Stimulated activated CD4-positive, alpha-beta T cell treated with anti-CD3 and anti-CD28 coated beads, Interleukin-4, amount 100 ng/mL, for 4 hours (primary cell): ENCODE results near the gene OSBPL3.

Experiments
- DNase-seq, 2 experiments: peaks; one replicate each; pipeline ENCODE4 v3.0.0-alpha.2; 2020

OSBPL3 gene

GRCh38 chr7:24952464-24952863 lies 27.5 kb downstream of the OSBPL3 start:
- no peak for DNase-seq

- DNase-seq, result no peak
Measured at GRCh38 chr7:24951441-24951980, 28.5 kb downstream of the OSBPL3 start.

GRCh38 chr7:24949884-24950283 lies 30.1 kb downstream of the OSBPL3 start:
- DNase-seq, result no peak

- DNase-seq, result no peak
Measured at GRCh38 chr7:24948739-24949138, 31.2 kb downstream of the OSBPL3 start.

- DNase-seq, result no peak
Measured at GRCh38 chr7:24946467-24946866, 33.5 kb downstream of the OSBPL3 start.

GRCh38 chr7:24945899-24946298 lies 34.1 kb downstream of the OSBPL3 start:
- DNase-seq, result no peak

- no peak for DNase-seq
Measured at GRCh38 chr7:24943096-24943948, 36.7 kb downstream of the OSBPL3 start.

GRCh38 chr7:24942226-24942625 lies 37.8 kb downstream of the OSBPL3 start:
- no peak for DNase-seq

- no peak for DNase-seq
Measured at GRCh38 chr7:24939416-24939815, 40.6 kb downstream of the OSBPL3 start.

- no peak for DNase-seq
Measured at GRCh38 chr7:24936121-24936824, 43.7 kb downstream of the OSBPL3 start.

GRCh38 chr7:24933298-24933697 lies 46.7 kb downstream of the OSBPL3 start:
- no peak for DNase-seq

GRCh38 chr7:24932815-24933214 lies 47.2 kb downstream of the OSBPL3 start:
- DNase-seq, result no peak

GRCh38 chr7:24932389-24932788 lies 47.6 kb downstream of the OSBPL3 start:
- no peak for DNase-seq

- no peak for DNase-seq
Measured at GRCh38 chr7:24931844-24932243, 48.1 kb downstream of the OSBPL3 start.

GRCh38 chr7:24930856-24931255 lies 49.1 kb downstream of the OSBPL3 start:
- no peak for DNase-seq

GRCh38 chr7:24926623-24927524 lies 53.1 kb downstream of the OSBPL3 start:
- DNase-seq, result no peak

- no peak for DNase-seq
Measured at GRCh38 chr7:24924375-24924774, 55.6 kb downstream of the OSBPL3 start.

- DNase-seq, result no peak
Measured at GRCh38 chr7:24923172-24923865, 56.7 kb downstream of the OSBPL3 start.

GRCh38 chr7:24922099-24922773 lies 57.7 kb downstream of the OSBPL3 start:
- no peak for DNase-seq

GRCh38 chr7:24921362-24921679 lies 58.7 kb downstream of the OSBPL3 start:
- DNase-seq, result no peak

GRCh38 chr7:24920451-24921361 lies 59.3 kb downstream of the OSBPL3 start:
- no peak for DNase-seq
